ENCODE measurements around the gene SCARF1.
"Not testable (repeated sequence)": the region's sequence is repeated elsewhere in the genome, so short reads cannot be mapped to it uniquely, and the experiment has no call there.

Gene SCARF1, protein sequence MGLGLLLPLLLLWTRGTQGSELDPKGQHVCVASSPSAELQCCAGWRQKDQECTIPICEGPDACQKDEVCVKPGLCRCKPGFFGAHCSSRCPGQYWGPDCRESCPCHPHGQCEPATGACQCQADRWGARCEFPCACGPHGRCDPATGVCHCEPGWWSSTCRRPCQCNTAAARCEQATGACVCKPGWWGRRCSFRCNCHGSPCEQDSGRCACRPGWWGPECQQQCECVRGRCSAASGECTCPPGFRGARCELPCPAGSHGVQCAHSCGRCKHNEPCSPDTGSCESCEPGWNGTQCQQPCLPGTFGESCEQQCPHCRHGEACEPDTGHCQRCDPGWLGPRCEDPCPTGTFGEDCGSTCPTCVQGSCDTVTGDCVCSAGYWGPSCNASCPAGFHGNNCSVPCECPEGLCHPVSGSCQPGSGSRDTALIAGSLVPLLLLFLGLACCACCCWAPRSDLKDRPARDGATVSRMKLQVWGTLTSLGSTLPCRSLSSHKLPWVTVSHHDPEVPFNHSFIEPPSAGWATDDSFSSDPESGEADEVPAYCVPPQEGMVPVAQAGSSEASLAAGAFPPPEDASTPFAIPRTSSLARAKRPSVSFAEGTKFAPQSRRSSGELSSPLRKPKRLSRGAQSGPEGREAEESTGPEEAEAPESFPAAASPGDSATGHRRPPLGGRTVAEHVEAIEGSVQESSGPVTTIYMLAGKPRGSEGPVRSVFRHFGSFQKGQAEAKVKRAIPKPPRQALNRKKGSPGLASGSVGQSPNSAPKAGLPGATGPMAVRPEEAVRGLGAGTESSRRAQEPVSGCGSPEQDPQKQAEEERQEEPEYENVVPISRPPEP

GRCh38 chr17:1645207-1646171 is at the start of gene SCARF1:
Gene SCARF1 (minus strand): TSS chr17:1645732. CDS start chr17:1645697, 35 bp downstream.
- H3K27ac ChIP-seq = no peak within 1 kb of the TSS

GRCh38 chr17:1693339-1693738 is 47.8 kb upstream of the SCARF1 start:
- no peak for DNase-seq (ENCODE audit: low read depth, low spot score)
- no peak overlapping the region for H3K27ac ChIP-seq

More at GRCh38 chr17:1645207-1646171, at the start of gene SCARF1:
- DNase-seq (ENCODE audit: low read depth, low spot score) = no peak

- no peak for DNase-seq (ENCODE audit: low read depth, low spot score)
- no peak overlapping the region for H3K27ac ChIP-seq
These were observed 45.2 kb upstream of the SCARF1 start for GRCh38 chr17:1690544-1691221.

GRCh38 chr17:1688405-1688804 is 42.9 kb upstream of the SCARF1 start:
- H3K27ac ChIP-seq; DNase-seq (ENCODE audit: low read depth, low spot score): not testable (repeated sequence)

- DNase-seq (ENCODE audit: low read depth, low spot score) = no peak
- H3K27ac ChIP-seq = no peak overlapping the region
These were observed 40.6 kb upstream of the SCARF1 start for GRCh38 chr17:1686086-1686485.

DNA sequence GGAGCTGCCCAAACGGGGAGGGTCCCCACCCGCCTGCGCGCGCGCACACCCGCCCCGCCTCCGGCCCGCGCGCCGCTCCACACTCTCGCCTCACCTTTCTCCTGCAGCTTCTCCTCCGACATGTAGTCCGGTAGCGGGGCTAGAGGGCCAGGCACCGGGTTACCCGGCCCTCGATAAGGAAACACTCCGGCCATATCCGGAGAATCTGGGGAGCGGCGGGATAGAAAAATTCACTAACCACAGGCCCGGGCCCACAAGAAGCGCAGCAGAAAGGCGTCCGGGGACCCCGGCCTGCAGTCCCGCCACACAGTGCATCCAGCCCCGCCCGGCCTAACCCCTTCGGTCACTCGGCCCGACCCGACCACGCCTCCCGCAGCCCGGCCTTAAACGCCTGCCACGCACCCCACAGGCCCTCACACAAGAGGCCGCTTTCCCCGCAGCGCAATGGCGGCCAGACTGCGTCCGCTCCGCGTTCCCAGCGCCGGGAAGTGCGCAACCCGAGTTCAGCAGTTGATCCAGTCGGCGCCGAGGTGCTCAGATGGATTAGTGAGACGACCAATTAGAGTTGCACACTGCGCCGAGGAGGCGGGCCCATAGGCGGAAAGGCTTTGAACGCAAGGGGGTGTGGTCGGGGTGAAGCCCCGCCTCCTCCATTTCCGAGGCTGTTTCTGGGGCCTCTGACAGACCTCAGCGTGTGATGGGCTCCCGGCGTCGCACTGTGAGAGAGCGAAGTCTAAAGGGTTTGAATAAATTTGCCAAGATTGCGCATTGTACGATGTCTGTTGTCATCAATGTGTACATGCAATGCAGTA is 39.1 kb upstream of the SCARF1 start, which contains the start of gene PRPF8:
PRPF8 (minus strand) TSS at position 490 of the 812 bp plus-strand sequence; CDS start at position 194, 296 bp downstream.
- peak; percentile 79 for DNase-seq (ENCODE audit: low read depth, low spot score)
- peak within 1 kb of the TSS; percentile 79 for H3K27ac ChIP-seq

DNA sequence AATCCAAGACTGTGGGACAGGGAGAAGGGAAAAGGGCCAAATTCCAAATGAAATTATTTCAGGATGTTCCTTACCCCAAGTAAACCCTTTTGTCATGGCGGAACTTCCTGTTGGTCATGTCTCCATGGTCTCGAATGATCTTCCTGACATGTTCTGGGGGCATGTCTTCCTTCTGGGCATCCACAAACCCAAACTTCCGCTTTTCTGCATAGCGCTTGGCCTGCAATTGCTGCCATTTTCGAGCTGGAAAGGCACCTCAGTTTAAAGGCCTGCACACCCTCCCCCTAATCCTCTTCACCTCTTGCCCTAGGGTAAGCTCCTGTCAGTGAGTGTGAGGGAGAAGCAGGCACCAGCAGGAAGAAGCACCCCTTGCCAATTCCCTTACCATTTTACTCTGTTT is 37.9 kb upstream of the SCARF1 start:
- no peak for DNase-seq (ENCODE audit: low read depth, low spot score)
- H3K27ac ChIP-seq = peak overlapping the region; percentile 79

DNA sequence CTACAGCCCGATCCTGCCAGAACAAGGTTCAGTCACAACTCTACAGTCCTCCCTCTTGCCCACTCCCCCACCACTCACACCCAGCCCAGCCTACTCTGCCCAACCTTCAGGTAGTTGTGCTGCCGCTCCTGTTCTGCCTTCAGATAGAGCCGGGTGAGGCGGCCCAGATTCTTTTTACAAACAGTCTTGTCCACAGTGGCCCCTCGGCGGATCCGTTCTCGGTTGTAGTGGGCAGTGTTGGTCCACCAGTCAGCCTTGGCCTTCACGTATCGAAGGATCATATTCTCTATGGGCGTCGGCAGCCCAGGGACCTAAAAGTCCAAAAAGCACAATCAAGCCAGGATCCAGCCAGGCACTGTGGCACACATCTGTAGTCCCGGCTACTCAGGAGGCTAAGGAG is 30.9 kb upstream of the SCARF1 start:
- no peak overlapping the region for H3K27ac ChIP-seq
- DNase-seq (ENCODE audit: low read depth, low spot score) = no peak

DNA sequence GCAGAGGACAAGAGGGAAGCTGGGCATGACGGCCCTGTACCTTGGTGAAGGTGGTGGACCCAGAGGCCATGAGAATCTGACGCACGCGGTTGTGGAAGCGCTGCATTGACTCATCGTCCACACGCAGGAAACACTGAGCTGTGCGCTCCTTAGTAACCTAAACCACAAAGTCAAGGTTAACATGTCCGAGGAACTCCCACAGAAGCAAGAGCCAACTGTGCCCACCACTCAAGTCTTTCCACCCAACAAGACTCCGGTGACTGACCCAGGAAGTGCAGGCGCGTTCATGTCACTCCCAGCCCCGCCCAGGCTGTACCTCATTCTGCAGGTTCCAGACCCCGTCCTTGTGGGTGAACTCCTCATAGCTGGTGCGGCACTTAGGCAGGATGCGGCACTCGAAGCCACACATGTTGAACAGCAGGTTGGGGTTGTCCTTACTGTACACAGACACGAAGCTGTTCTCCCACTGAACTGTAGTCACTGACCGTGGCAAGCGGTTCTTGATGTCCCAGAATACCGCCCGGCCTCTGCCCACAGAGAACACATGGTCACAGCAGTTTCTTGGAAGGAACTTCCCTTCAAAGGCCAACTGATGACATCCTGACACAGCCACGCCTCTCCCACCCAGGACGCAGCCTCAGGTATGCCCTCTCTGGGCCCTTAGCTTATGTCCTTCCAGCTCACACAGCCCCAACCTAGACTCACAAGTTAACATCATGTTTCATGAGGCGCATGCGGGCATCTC is 27.7 kb upstream of the SCARF1 start:
- DNase-seq (ENCODE audit: low read depth, low spot score) = no peak
- no peak overlapping the region for H3K27ac ChIP-seq

GRCh38 chr17:1663934-1664333 is 18.4 kb upstream of the SCARF1 start:
- DNase-seq (ENCODE audit: low read depth, low spot score); H3K27ac ChIP-seq: not testable (repeated sequence)

GRCh38 chr17:1661045-1661444 is 15.5 kb upstream of the SCARF1 start:
- DNase-seq (ENCODE audit: low read depth, low spot score) = no peak
- H3K27ac ChIP-seq = no peak overlapping the region

GRCh38 chr17:1658100-1658499 is 12.6 kb upstream of the SCARF1 start:
- DNase-seq (ENCODE audit: low read depth, low spot score) = no peak
- no peak overlapping the region for H3K27ac ChIP-seq

GRCh38 chr17:1653735-1654134 is 8.2 kb upstream of the SCARF1 start:
- no peak for DNase-seq (ENCODE audit: low read depth, low spot score)
- H3K27ac ChIP-seq = no peak overlapping the region

- not testable (repeated sequence) for DNase-seq (ENCODE audit: low read depth, low spot score); H3K27ac ChIP-seq
These were observed 7.3 kb upstream of the SCARF1 start for GRCh38 chr17:1652794-1653193.

DNA sequence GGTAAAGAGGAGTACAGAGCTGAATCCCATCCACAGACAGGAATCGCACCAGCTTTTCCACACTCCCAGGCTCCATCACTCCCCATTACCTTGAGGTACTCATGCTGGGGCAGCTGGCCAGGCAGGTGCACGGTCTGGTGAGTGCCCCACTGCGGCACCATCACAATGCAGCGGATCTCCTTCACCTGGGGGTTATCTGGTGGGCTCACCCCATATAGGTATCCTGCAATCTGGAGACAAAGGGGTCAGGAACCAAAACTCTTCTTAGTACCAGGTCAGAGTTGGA is 6.0 kb upstream of the SCARF1 start:
- no peak for DNase-seq (ENCODE audit: low read depth, low spot score)
- H3K27ac ChIP-seq = no peak overlapping the region

GRCh38 chr17:1650731-1651558 is 5.4 kb upstream of the SCARF1 start:
- peak overlapping the region; percentile 91 for H3K27ac ChIP-seq
- DNase-seq (ENCODE audit: low read depth, low spot score) = no peak

DNA sequence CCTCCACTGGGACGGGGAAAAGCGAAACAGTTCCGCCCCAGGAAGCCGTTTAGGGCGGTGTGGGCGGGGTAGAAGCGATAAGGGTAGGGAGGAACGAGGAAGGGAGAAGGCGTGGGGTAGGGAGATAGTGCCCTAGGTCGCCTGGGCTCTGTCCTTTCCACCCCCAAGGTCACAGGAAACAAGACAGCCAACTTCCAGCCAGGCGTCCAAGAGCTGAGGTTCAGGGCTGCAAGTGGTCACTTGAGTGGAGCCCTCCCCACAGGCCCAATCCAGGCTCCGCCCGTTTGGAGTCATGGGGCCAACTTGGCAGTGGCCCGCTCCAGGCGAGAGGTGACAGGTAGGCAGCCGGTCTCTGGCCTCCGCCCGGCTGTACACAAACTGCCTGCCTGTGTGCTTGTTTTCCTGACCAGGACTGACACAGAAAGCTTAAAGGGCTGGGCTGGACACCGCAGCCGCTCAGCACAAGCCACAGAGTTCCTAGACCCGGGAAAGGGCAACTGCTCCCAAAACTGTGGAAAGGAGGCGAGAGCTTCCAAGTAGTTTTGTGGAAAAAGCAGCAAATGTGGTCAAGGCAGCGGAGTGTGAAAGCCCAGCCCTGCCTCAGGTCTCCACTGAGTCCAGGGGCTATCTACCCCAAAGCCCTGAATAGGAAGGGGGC is 4.4 kb upstream of the SCARF1 start, which contains the start of gene RILP:
RILP (minus strand) TSS at position 23 of the 658 bp plus-strand sequence. CDS start 62 bp downstream, outside the sequence.
- DNase-seq (ENCODE audit: low read depth, low spot score) = no peak
- H3K27ac ChIP-seq = peak within 1 kb of the TSS; percentile 91
